ENCODE data around the gene AVL9.

DNA sequence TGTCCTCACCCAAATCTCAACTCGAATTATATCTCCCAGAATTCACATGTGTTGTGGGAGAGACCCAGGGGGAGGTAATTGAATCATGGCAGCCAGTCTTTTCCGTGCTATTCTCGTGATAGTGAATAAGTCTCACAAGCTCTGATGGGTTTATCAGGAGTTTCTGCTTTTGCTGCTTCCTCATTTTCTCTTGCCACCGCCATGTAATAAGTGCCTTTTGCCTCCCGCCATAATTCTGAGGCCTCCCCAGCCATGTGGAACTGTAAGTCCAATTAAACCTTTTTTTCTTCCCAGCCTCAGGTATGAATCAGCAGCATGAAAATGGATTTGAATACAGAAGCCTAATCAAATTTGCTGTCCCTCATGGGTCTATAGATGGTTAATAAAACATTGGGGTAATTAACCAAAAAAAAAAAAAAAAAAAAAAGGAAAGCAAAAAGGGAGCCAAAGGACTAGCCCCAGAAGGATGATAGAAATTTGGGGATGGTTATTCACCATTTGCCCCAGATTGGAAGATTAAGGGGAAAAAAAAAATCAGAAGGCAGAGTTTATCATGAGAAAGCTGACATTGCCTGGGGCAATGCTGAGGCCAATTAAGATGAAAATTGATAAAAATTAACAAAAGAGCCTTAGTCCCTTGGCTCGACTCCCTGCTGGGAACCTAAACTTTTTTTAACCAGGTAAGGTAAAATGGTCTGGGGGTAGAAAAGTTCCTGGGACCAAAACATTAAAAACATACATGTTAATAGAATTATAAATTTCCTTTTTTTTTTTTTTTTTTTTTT is 27.6 kb downstream of the AVL9 start:
- TF ChIP-seq, protein P1, sequence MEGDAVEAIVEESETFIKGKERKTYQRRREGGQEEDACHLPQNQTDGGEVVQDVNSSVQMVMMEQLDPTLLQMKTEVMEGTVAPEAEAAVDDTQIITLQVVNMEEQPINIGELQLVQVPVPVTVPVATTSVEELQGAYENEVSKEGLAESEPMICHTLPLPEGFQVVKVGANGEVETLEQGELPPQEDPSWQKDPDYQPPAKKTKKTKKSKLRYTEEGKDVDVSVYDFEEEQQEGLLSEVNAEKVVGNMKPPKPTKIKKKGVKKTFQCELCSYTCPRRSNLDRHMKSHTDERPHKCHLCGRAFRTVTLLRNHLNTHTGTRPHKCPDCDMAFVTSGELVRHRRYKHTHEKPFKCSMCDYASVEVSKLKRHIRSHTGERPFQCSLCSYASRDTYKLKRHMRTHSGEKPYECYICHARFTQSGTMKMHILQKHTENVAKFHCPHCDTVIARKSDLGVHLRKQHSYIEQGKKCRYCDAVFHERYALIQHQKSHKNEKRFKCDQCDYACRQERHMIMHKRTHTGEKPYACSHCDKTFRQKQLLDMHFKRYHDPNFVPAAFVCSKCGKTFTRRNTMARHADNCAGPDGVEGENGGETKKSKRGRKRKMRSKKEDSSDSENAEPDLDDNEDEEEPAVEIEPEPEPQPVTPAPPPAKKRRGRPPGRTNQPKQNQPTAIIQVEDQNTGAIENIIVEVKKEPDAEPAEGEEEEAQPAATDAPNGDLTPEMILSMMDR (IDR thresholded peaks at IDR 0.05) = no peak
- TF ChIP-seq EP300 (IDR thresholded peaks at IDR 0.05) (no peak), POLR2A (IDR thresholded peaks at IDR 0.05) (no peak), POLR2AphosphoS5 (IDR thresholded peaks at IDR 0.05) (no peak)

All from sigmoid colon (tissue), 4 donors.